Progenitor cell of endocrine pancreas (in vitro differentiated cells): ENCODE results near the gene TOGARAM2. TPM values are rescaled to one million over a fixed set of nuclear protein-coding genes. Genes with fewer than 3 reads are reported as not detected.

ENCODE experiments used
- DNase-seq: peaks from one replicate; pipeline ENCODE4 v3.0.0; 2021; ENCODE audit warnings: low spot score; ENCODE audit not compliant: unreplicated experiment
- H3K27ac Mint-ChIP-seq: 2 replicates; pipeline ENCODE4 v1.8.0; 2021; ENCODE audit warnings: mild to moderate bottlenecking, moderate library complexity, mixed read lengths
- H3K27me3 Mint-ChIP-seq: 2 replicates; pipeline ENCODE4 v1.8.0; 2021; ENCODE audit warnings: mixed read lengths
- H3K36me3 Mint-ChIP-seq: 2 replicates; pipeline ENCODE4 v1.8.0; 2022; ENCODE audit warnings: mixed read lengths; ENCODE audit not compliant: insufficient read depth
- H3K4me1 Mint-ChIP-seq: 2 replicates; pipeline ENCODE4 v1.8.0; 2021; ENCODE audit warnings: low read depth, mixed read lengths
- H3K4me3 Mint-ChIP-seq: 2 replicates; pipeline ENCODE4 v1.8.0; 2021; ENCODE audit warnings: low read depth, mild to moderate bottlenecking, moderate library complexity, mixed read lengths
- H3K9me3 Mint-ChIP-seq: 2 replicates; pipeline ENCODE4 v1.8.0; 2021; ENCODE audit warnings: low read depth, mixed read lengths
- total RNA-seq: library from RNA; stranded (reverse); gene quantifications from 2 replicates; pipeline ENCODE4 v1.2.1, GENCODE V29; 2021
- TF ChIP-seq, protein P1 (sequence below): fragments of 200-600 bp; sonication (generic); IDR thresholded peaks from one replicate; pipeline ENCODE4 v1.5.0; 2021; ENCODE audit warnings: antibody characterized with exemption, mild to moderate bottlenecking; ENCODE audit not compliant: unreplicated experiment

TOGARAM2 gene
- total RNA-seq, 1 donor from 2014 or later, result 0.86 TPM

DNA sequence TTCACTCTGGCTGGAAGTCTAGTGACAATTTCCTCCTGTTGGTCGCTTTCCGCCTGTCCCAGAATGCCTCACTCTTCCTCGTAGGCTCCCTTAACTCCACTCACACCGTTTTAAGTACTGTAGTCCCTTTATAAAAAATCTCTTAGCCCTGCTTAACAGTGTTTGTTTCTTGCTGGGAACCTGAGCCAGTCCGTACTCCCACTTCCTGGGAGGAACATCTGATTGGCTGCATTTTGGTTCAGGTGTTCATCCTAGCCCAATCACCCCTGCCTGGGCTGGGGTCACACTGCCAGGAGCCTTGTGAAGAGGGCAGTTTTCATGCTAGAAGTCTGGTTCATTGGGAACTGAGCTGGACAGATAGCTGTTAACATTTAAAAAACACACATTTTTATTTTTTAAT is 25.6 kb upstream of the TOGARAM2 start:
- TF ChIP-seq, protein P1, sequence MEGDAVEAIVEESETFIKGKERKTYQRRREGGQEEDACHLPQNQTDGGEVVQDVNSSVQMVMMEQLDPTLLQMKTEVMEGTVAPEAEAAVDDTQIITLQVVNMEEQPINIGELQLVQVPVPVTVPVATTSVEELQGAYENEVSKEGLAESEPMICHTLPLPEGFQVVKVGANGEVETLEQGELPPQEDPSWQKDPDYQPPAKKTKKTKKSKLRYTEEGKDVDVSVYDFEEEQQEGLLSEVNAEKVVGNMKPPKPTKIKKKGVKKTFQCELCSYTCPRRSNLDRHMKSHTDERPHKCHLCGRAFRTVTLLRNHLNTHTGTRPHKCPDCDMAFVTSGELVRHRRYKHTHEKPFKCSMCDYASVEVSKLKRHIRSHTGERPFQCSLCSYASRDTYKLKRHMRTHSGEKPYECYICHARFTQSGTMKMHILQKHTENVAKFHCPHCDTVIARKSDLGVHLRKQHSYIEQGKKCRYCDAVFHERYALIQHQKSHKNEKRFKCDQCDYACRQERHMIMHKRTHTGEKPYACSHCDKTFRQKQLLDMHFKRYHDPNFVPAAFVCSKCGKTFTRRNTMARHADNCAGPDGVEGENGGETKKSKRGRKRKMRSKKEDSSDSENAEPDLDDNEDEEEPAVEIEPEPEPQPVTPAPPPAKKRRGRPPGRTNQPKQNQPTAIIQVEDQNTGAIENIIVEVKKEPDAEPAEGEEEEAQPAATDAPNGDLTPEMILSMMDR, result no peak
- peaks cover under 1% of the 10 kb centered on the region for H3K9me3 Mint-ChIP-seq
- DNase-seq, result no peak
- H3K4me1 Mint-ChIP-seq, result peaks cover 7% of the 10 kb centered on the region
- peaks cover 1% of the 10 kb centered on the region for H3K36me3 Mint-ChIP-seq
- H3K4me3 Mint-ChIP-seq, result no peak overlapping the region
- H3K27me3 Mint-ChIP-seq, result no peaks in the 10 kb centered on the region
- H3K27ac Mint-ChIP-seq, result no peak overlapping the region

DNA sequence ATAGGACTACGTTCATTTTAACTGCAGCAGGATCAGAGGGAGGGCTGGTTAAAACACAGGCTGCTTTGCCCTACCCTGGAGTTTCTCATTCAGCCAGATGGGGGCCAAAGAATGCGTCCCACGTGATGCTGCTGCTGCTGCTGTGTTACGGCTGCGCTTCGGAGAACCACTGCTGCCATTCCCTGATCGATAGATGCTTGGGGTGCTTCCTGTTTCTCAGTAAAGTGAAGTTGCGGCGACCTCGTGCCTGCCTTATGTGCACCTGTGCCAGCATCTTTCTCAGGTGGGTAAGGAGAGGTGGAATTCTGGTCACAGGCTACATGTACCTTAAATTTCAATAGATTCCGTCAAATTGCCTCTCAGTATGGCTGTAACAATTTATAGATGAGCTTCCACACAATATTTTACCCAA is 24.7 kb upstream of the TOGARAM2 start:
- no peak overlapping the region for H3K27ac Mint-ChIP-seq
- no peaks in the 10 kb centered on the region for H3K27me3 Mint-ChIP-seq
- H3K4me1 Mint-ChIP-seq, result peaks cover 7% of the 10 kb centered on the region
- H3K9me3 Mint-ChIP-seq, result no peaks in the 10 kb centered on the region
- DNase-seq, result peak; percentile 38
- H3K4me3 Mint-ChIP-seq, result no peak overlapping the region
- H3K36me3 Mint-ChIP-seq, result no peaks in the 10 kb centered on the region
- TF ChIP-seq, protein P1, result peak; percentile 60

DNA sequence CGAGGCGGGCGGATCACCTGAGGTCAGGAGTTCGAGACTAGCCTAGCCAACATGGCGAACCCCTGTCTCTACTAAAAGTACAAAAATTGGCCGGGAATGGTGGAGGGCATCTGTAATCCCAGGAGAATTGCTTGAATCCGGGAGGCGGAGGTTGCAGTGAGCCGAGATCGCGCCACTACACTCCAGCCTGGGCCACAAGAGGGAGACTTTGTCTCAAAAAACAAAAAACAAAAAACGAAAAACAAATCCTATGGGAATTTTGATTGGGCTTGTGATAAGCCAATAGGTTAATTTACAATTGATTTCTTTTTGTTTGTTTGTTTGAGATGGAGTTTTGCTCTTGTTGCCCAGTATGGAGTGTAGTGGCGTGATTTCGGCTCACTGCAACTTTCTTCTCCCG is 24.2 kb upstream of the TOGARAM2 start:
- TF ChIP-seq, protein P1, result no peak
- Mint-ChIP-seq H3K36me3 (no peaks in the 10 kb centered on the region), H3K4me3 (no peak overlapping the region), H3K9me3 (no peaks in the 10 kb centered on the region), H3K27me3 (no peaks in the 10 kb centered on the region), H3K4me1 (peaks cover 7% of the 10 kb centered on the region), H3K27ac (peak overlapping the region; percentile 16)
- no peak for DNase-seq

- no peak overlapping the region for H3K27ac Mint-ChIP-seq
- TF ChIP-seq, protein P1, result peak; percentile 74
- no peaks in the 10 kb centered on the region for H3K27me3 Mint-ChIP-seq
- H3K36me3 Mint-ChIP-seq, result no peaks in the 10 kb centered on the region
- no peaks in the 10 kb centered on the region for H3K9me3 Mint-ChIP-seq
- no peak for DNase-seq
- H3K4me3 Mint-ChIP-seq, result no peak overlapping the region
- peaks cover 7% of the 10 kb centered on the region for H3K4me1 Mint-ChIP-seq
Measured at GRCh38 chr2:28958689-28959088, 22.4 kb upstream of the TOGARAM2 start.

DNA sequence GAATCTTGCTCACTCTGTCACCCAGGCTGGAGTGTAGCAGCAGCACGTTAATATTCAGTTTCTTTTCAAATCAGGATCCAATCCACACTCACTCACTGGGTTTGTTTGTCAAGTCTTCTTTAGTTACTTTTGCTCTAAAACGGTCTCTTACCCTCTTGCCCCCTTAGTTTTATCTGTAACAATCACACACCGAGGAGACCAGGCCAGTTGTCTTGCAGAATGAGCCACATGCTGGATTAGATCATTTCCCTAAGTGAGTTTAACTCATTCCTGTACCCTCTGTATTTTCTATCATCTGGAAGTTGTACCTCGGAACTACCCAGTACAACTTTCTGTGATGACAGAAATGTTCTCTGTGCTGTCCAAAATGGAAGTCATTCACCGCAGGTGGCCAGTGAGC is 20.7 kb upstream of the TOGARAM2 start:
- TF ChIP-seq, protein P1, result no peak
- Mint-ChIP-seq H3K9me3 (no peaks in the 10 kb centered on the region), H3K4me1 (peaks cover 5% of the 10 kb centered on the region), H3K27ac (no peak overlapping the region), H3K36me3 (no peaks in the 10 kb centered on the region), H3K27me3 (no peaks in the 10 kb centered on the region), H3K4me3 (no peak overlapping the region)
- no peak for DNase-seq
